Adrenal gland (tissue), 12 donors: ENCODE data around the gene ABCC4. TPM values are rescaled to one million over a fixed set of nuclear protein-coding genes. Genes with fewer than 3 reads are reported as not detected.

ENCODE experiments used
- DNase-seq, 7 donors: peaks; one replicate each; pipeline ENCODE4 v3.0.0-alpha.2; 2019 to 2020
- H3K27ac ChIP-seq, 5 donors: fragments of 200-600 bp; sonication (generic) in 4 of 5; 1 replicate in 3 of 5; 2 replicates in 2 of 5; pipeline versions ENCODE4 v1.5.1 to v1.8.0; 2016 to 2020; ENCODE audit warnings: mild to moderate bottlenecking in 1 of 5
- H3K27me3 ChIP-seq: fragments of 200-600 bp; 2 replicates; pipeline ENCODE4 v1.8.0; 2021
- H3K36me3 ChIP-seq, 2 donors: fragments of 200-600 bp; replicated peaks in 1 of 2; 1 replicate in 1 of 2; 2 replicates in 1 of 2; pipeline versions ENCODE4 v1.5.1 to v1.8.0; 2018 to 2022
- H3K4me1 ChIP-seq, 2 donors: fragments of 200-600 bp; replicated peaks in 1 of 2; 1 replicate in 1 of 2; 2 replicates in 1 of 2; pipeline versions ENCODE4 v1.5.1 to v1.8.0; 2018 to 2021
- H3K4me3 ChIP-seq, 4 donors: fragments of 200-600 bp; sonication (generic) in 3 of 4; one replicate each; pipeline ENCODE4 v1.5.1; 2016 to 2018
- H3K9me3 ChIP-seq, 3 donors: fragments of 200-600 bp; sonication (generic) in 1 of 3; replicated peaks in 1 of 3; 1 replicate in 2 of 3; 2 replicates in 1 of 3; pipeline versions ENCODE4 v1.5.1 to v1.8.0; 2016 to 2021
- CTCF ChIP-seq, 6 experiments: fragments of 450-650 bp in 4 of 6; fragments of 200-600 bp in 2 of 6; sonication (generic) in 1 of 6; IDR thresholded peaks; 1 replicate in 5 of 6; 2 replicates in 1 of 6; pipeline versions ENCODE4 v1.5.1 to v1.8.0; 2016 to 2021; ENCODE audit warnings: antibody characterized with exemption in 6 of 6, mild to moderate bottlenecking in 2 of 6, moderate library complexity in 1 of 6
- POLR2A ChIP-seq, 2 donors: fragments of 450-650 bp; IDR thresholded peaks; one replicate each; pipeline ENCODE4 v1.6.1; 2017; ENCODE audit warnings: antibody characterized with exemption in 2 of 2, mild to moderate bottlenecking in 2 of 2, moderate library complexity in 1 of 2
- WGBS, 4 donors: extraction: QIAGEN DNeasy Blood & Tissue Kit in 2 of 4; methylation state at CpG; one replicate each; pipeline versions ENCODE4 v1.1.5 to v1.1.7; 2013 to 2017; 5-methylcytosine and 5-hydroxymethylcytosine counted together
- intact Hi-C, 2 donors: fragments of 100-400 bp; cut with DNase I; formaldehyde crosslinking; loops; one replicate each; pipeline versions ENCODE4 v1.14.1 to v1.15.0; 2022 to 2023
- polyA plus RNA-seq, 3 donors: library from polyadenylated mRNA; stranded (reverse); fragments of 200-250 nt in 2 of 3; fragments of 350-450 nt in 1 of 3; fragmentation: Illumina TruSeq in 1 of 3; extraction: RNeasy Lipid Tissue Mini Kit (QIAGEN cat#74804) in 1 of 3; gene quantifications; one replicate each; pipeline ENCODE4 v1.2.3, GENCODE V29; 2013 to 2014
- total RNA-seq, 9 donors: library from RNA; depleted of rRNA in 4 of 9; stranded (reverse); fragments of >200 nt in 4 of 9; fragments of 120-200 nt in 1 of 9; fragmentation: NEBNext Ultra II Directional in 1 of 9; extraction: Animal tissue kit (Norgen Biotek cat#: 25700) in 1 of 9; gene quantifications; one replicate each; pipeline versions ENCODE4 v1.1.0 to v1.2.4, GENCODE V29; 2013 to 2023
- donor health status: healthy with polysubstance abuse.
- donor health status: Bipolar disorder and iron deficiency.
- donor health status: DM: yes; HTN: yes; CAD: no.
- donor health status: DM: no; HTN: no; CAD: no.
- donor health status: DM: no; HTN: no; CAD: no.
- donor health status: DM: yes; HTN: yes; CAD: no.

Gene ABCC4
- total and polyA plus RNA-seq, 12 donors, result 0.56 to 6.6 (median 3.4) TPM

DNA sequence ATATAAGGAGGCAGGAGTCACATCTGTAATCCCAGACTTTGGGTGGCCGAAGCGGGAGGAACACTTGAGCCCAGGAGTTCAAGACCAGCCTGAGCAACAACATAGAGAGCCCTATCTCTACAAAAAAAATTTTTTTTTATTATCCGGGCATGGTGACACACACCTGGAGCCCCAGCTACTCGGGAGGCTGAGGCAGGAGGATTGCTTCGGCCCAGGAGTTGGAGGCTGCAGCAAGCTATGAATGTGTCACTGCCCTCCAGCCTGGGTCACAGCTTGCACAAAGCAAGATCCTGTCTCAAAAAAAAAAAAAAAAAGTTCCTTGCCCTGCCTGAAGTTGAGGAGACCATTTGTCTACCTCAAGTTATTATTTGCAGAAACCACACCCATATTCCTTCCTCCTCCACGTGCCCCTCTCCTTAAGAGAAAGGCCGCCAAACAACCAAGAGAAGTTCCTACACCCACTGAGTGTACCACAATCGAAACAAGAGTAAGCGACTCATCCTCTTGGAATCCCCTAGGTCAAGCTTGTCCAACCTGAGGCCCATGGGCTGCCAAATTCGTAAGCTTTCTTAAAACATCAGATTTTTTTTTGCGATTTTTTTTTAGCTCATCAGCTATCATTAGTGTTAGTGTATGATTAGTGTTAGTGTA, 2.2 kb downstream of the ABCC4 start:
- 82 to 88% (median 84%) methylated on average over 10 to 11 of the region's 11 CpGs for WGBS, 4 donors
- no peaks in the 10 kb centered on the region for H3K9me3 ChIP-seq
- H3K27me3 ChIP-seq, result no peaks in the 10 kb centered on the region
- intact Hi-C loops, result loop anchor here in 1 of 2 donors (10.0 kb wide), 1 partner anchor 176 kb away; no protein-coding TSS in a partner anchor
- DNase-seq, result no peak
- TF ChIP-seq POLR2A (IDR thresholded peaks at IDR 0.05) (no peak), CTCF (IDR thresholded peaks at IDR 0.05) (no peak)
- no peak overlapping the region for H3K27ac ChIP-seq
- peaks cover 0 to 7% of the 10 kb centered on the region in 2 donors for H3K4me1 ChIP-seq
- no peak overlapping the region for H3K4me3 ChIP-seq
- no peaks in the 10 kb centered on the region for H3K36me3 ChIP-seq

- no peak overlapping the region for H3K27ac ChIP-seq
- H3K4me3 ChIP-seq, result no peak overlapping the region
- no peaks in the 10 kb centered on the region for H3K9me3 ChIP-seq
- no peaks in the 10 kb centered on the region for H3K36me3 ChIP-seq
- TF ChIP-seq POLR2A (IDR thresholded peaks at IDR 0.05) (no peak), CTCF (IDR thresholded peaks at IDR 0.05) (no peak)
- 89 to 96% (median 93%) methylated on average over 7 to 8 of the region's 8 CpGs for WGBS, 4 donors
- no peaks in the 10 kb centered on the region for H3K27me3 ChIP-seq
- no peak for DNase-seq
- intact Hi-C loops, result loop anchor here in 1 of 2 donors (10.0 kb wide), 1 partner anchor 176 kb away; no protein-coding TSS in a partner anchor
- peaks cover 0 to 7% of the 10 kb centered on the region in 2 donors for H3K4me1 ChIP-seq
Observed at GRCh38 chr13:95298169-95298965, 2.9 kb downstream of the ABCC4 start.

GRCh38 chr13:95296326-95296925, 4.8 kb downstream of the ABCC4 start:
- intact Hi-C loops, result loop anchor here in 1 of 2 donors (2.0 to 10.0 kb wide), 2 partner anchors 106 to 178 kb away; no protein-coding TSS in a partner anchor
- no peaks in the 10 kb centered on the region for H3K9me3 ChIP-seq

More at GRCh38 chr13:95296326-95296925, 4.8 kb downstream of the ABCC4 start:
- peak; percentile 49 to 75 (median 67) for DNase-seq
- Histone ChIP-seq H3K36me3 (no peaks in the 10 kb centered on the region), H3K4me3 (no peak overlapping the region), H3K27ac (no peak overlapping the region), H3K4me1 (no peaks in the 10 kb centered on the region), H3K27me3 (no peaks in the 10 kb centered on the region)
- WGBS, 4 donors, result 24 to 36% (median 30%) methylated on average over 4 of the region's 4 CpGs
- TF ChIP-seq CTCF (IDR thresholded peaks at IDR 0.05), result peak; percentile 45 to 75 (median 68)
- no peak for TF ChIP-seq POLR2A (IDR thresholded peaks at IDR 0.05)
